SH-SY5Y (cell line): Measurements from ENCODE around the gene DGKH.

Experiments used
- GATA2 ChIP-seq: IDR thresholded peaks from 2 replicates; pipeline ENCODE4 v1.6.1; 2011; ENCODE audit warnings: mild to moderate bottlenecking, low read depth, low read length
- GATA3 ChIP-seq: IDR thresholded peaks from 2 replicates; pipeline ENCODE4 v1.6.1; 2011; ENCODE audit warnings: low read depth, mild to moderate bottlenecking, low read length, moderate library complexity

GRCh38 chr13:42022336-42022735 is 26.1 kb upstream of the DGKH start:
- TF ChIP-seq GATA2 (no peak), GATA3 (no peak)
